ENCODE results near the gene DOLK.
"Not testable (repeated sequence)": the region's sequence is repeated elsewhere in the genome, so short reads cannot be mapped to it uniquely, and the experiment has no call there.

DOLK gene

GRCh38 chr9:128947527-128948301, at the start of gene DOLK, which contains the start of gene NUP188:
Gene DOLK (minus strand): TSS chr9:128947603. CDS start chr9:128947303, 300 bp downstream.
Gene NUP188 (plus strand): TSS chr9:128947699. CDS start chr9:128947720, 21 bp downstream.
- DNase-seq (ENCODE audit: low read depth) = peak; percentile 47

- no peak for DNase-seq (ENCODE audit: low read depth)
Measured at GRCh38 chr9:128995791-128996190, 48.4 kb upstream of the DOLK start.

GRCh38 chr9:128992995-128993394, 45.6 kb upstream of the DOLK start:
- no peak for DNase-seq (ENCODE audit: low read depth)

- DNase-seq (ENCODE audit: low read depth) = peak; percentile 56
Measured at GRCh38 chr9:128987805-128988204, 40.4 kb upstream of the DOLK start.

- no peak for DNase-seq (ENCODE audit: low read depth)
Measured at GRCh38 chr9:128986671-128987070, 39.3 kb upstream of the DOLK start.

GRCh38 chr9:128983536-128983935, 36.1 kb upstream of the DOLK start:
- DNase-seq (ENCODE audit: low read depth) = no peak

- no peak for DNase-seq (ENCODE audit: low read depth)
Measured at GRCh38 chr9:128979111-128979510, 31.7 kb upstream of the DOLK start.

- DNase-seq (ENCODE audit: low read depth) = peak; percentile 59
Measured at GRCh38 chr9:128972956-128973355, 25.6 kb upstream of the DOLK start.

GRCh38 chr9:128969491-128969890, 22.1 kb upstream of the DOLK start:
- DNase-seq (ENCODE audit: low read depth) = no peak

- DNase-seq (ENCODE audit: low read depth) = not testable (repeated sequence)
Measured at GRCh38 chr9:128961403-128961802, 14.0 kb upstream of the DOLK start.

GRCh38 chr9:128947277-128947526, 201 bp downstream of the DOLK start:
- DNase-seq (ENCODE audit: low read depth) = no peak

GRCh38 chr9:128946571-128947276, 679 bp downstream of the DOLK start:
- no peak for DNase-seq (ENCODE audit: low read depth)

- DNase-seq (ENCODE audit: low read depth) = no peak
Measured at GRCh38 chr9:128945798-128946501, 1.5 kb downstream of the DOLK start.

GRCh38 chr9:128944966-128945365, 2.4 kb downstream of the DOLK start:
- DNase-seq (ENCODE audit: low read depth) = not testable (repeated sequence)

GRCh38 chr9:128943832-128944620, 3.4 kb downstream of the DOLK start:
- DNase-seq (ENCODE audit: low read depth) = no peak

- DNase-seq (ENCODE audit: low read depth) = no peak
Measured at GRCh38 chr9:128940946-128941755, 6.3 kb downstream of the DOLK start.

GRCh38 chr9:128940271-128940921, 7.0 kb downstream of the DOLK start:
- DNase-seq (ENCODE audit: low read depth) = no peak

GRCh38 chr9:128937310-128938165, 9.9 kb downstream of the DOLK start:
- no peak for DNase-seq (ENCODE audit: low read depth)

- no peak for DNase-seq (ENCODE audit: low read depth)
Measured at GRCh38 chr9:128936171-128936865, 11.1 kb downstream of the DOLK start.

All from non-pigmented ciliary epithelial cell (primary cell).